ENCODE data around the gene NXPH2.

DNA sequence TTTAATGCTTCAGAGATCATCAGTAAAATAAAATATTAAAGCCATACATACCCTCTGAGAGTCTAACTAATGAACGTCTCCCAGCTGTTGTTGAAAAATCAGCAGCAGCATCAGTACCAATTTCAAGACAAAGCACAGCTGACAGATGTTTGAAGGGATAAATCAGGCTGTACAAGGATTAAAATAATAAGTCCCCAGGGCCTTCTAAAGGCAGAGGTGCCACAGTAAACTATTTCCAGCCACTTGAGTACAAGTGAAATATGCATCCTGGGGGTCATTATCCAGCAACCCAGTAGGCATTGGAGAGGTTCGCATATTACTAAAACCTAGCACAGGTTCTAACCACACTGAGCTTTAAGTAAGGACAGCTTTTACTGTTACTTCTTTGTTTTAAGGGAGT is 76.9 kb downstream of the NXPH2 start:
- no peak for TF ChIP-seq POLR2A (IDR thresholded peaks at IDR 0.05)
- TF ChIP-seq, protein P1, sequence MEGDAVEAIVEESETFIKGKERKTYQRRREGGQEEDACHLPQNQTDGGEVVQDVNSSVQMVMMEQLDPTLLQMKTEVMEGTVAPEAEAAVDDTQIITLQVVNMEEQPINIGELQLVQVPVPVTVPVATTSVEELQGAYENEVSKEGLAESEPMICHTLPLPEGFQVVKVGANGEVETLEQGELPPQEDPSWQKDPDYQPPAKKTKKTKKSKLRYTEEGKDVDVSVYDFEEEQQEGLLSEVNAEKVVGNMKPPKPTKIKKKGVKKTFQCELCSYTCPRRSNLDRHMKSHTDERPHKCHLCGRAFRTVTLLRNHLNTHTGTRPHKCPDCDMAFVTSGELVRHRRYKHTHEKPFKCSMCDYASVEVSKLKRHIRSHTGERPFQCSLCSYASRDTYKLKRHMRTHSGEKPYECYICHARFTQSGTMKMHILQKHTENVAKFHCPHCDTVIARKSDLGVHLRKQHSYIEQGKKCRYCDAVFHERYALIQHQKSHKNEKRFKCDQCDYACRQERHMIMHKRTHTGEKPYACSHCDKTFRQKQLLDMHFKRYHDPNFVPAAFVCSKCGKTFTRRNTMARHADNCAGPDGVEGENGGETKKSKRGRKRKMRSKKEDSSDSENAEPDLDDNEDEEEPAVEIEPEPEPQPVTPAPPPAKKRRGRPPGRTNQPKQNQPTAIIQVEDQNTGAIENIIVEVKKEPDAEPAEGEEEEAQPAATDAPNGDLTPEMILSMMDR (IDR thresholded peaks at IDR 0.05), result no peak
